B cell (primary cell): ENCODE data around the gene ZWILCH. TPM values are rescaled to one million over a fixed set of nuclear protein-coding genes. Genes with fewer than 3 reads are reported as not detected.
A peak's percentile ranks its signal among the peaks of the same experiment; 100 is the strongest.
"Not testable (repeated sequence)": the region's sequence is repeated elsewhere in the genome, so short reads cannot be mapped to it uniquely, and the experiment has no call there.

Experiments used
- ATAC-seq: fragments of 200-7000 bp; cut with Tn5 transposase; one replicate; pipeline ENCODE4 v1.10.0; 2021; ENCODE audit warnings: low read depth, mild to moderate bottlenecking, moderate number of reproducible peaks, moderate library complexity
- CTCF ChIA-PET: fragments of 350-600 bp; sonication (Branson Sonifier 250); formaldehyde crosslinking; loops from one replicate; lab custom pipeline; 2021; ENCODE audit warnings: antibody characterized with exemption, inconsistent platforms; lab: Charles Lee
- POLR2A ChIA-PET: fragments of 350-600 bp; sonication (Branson Sonifier 250); formaldehyde crosslinking; loops from one replicate; lab custom pipeline; 2021; ENCODE audit warnings: antibody characterized with exemption; lab: Charles Lee
- DNase-seq: peaks from one replicate; pipeline ENCODE4 v3.0.0; 2013
- H2AFZ ChIP-seq: 2 replicates; pipeline ENCODE4 v1.6.1; 2012; ENCODE audit warnings: mild to moderate bottlenecking, low read depth, low read length; ENCODE audit not compliant: insufficient read depth, poor library complexity, severe bottlenecking
- H3K27ac ChIP-seq, 2 donors: 1 replicate in 1 of 2; 2 replicates in 1 of 2; pipeline ENCODE4 v1.5.1; 2012 to 2013; ENCODE audit warnings: low read length in 2 of 2, mild to moderate bottlenecking in 2 of 2, moderate library complexity in 1 of 2
- H3K27me3 ChIP-seq, 4 experiments: fragments of 200-600 bp in 1 of 4; sonication (generic) in 1 of 4; replicated peaks in 1 of 4; 1 replicate in 2 of 4; 2 replicates in 2 of 4; pipeline versions ENCODE4 v1.6.1 to v1.7.0; 2013 to 2016; ENCODE audit warnings: low read length in 3 of 4, mild to moderate bottlenecking in 2 of 4, mixed read lengths in 1 of 4, moderate library complexity in 1 of 4; ENCODE audit not compliant: insufficient read depth in 4 of 4, control insufficient read depth in 3 of 4; ENCODE audit errors: control extremely low read depth in 1 of 4
- H3K36me3 ChIP-seq, 2 experiments: replicated peaks in 1 of 2; 1 replicate in 1 of 2; 2 replicates in 1 of 2; pipeline versions ENCODE4 v1.6.1 to v1.7.1; 2013; ENCODE audit warnings: low read length in 1 of 2; ENCODE audit not compliant: insufficient read depth in 2 of 2, control insufficient read depth in 1 of 2; ENCODE audit errors: control extremely low read depth in 1 of 2, extremely low read depth in 1 of 2
- H3K4me1 ChIP-seq, 2 donors: fragments of 200-600 bp in 1 of 2; sonication (generic) in 1 of 2; 1 replicate in 1 of 2; 2 replicates in 1 of 2; pipeline versions ENCODE4 v1.5.1 to v1.6.1; 2013 to 2017; ENCODE audit warnings: low read length in 2 of 2; ENCODE audit not compliant: control insufficient read depth in 2 of 2, insufficient read depth in 2 of 2
- H3K4me2 ChIP-seq: replicated peaks from 2 replicates; pipeline ENCODE3; 2012; ENCODE audit warnings: mild to moderate bottlenecking, low read depth, low read length; ENCODE audit not compliant: poor library complexity, severe bottlenecking
- H3K4me3 ChIP-seq, 5 experiments: fragments of 200-600 bp in 1 of 5; sonication (generic) in 1 of 5; 1 replicate in 3 of 5; 2 replicates in 2 of 5; pipeline versions ENCODE4 v1.5.1 to v1.7.0; 2011 to 2016; ENCODE audit warnings: low read length in 4 of 5, mild to moderate bottlenecking in 4 of 5, low read depth in 2 of 5, control low read depth in 1 of 5, moderate library complexity in 1 of 5; ENCODE audit not compliant: insufficient read depth in 1 of 5; ENCODE audit errors: control extremely low read depth in 1 of 5, extremely low read depth in 1 of 5
- H3K79me2 ChIP-seq: fragments of 200-600 bp; sonication (generic); one replicate; pipeline ENCODE4 v1.6.0; 2016; ENCODE audit warnings: low read length; ENCODE audit not compliant: control insufficient read depth, insufficient read depth
- H3K9ac ChIP-seq: fragments of 200-600 bp; sonication (generic); 2 replicates; pipeline ENCODE4 v1.6.1; 2017; ENCODE audit warnings: mild to moderate bottlenecking, low read length, moderate library complexity
- H3K9me3 ChIP-seq, 3 donors: one replicate each; pipeline versions ENCODE4 v1.6.1 to v1.7.1; 2013; ENCODE audit warnings: low read length in 2 of 3; ENCODE audit not compliant: control insufficient read depth in 2 of 3, insufficient read depth in 1 of 3; ENCODE audit errors: control extremely low read depth in 1 of 3
- H4K20me1 ChIP-seq: 2 replicates; pipeline ENCODE4 v1.6.0; 2012; ENCODE audit warnings: mild to moderate bottlenecking, low read length; ENCODE audit not compliant: insufficient read depth, control insufficient read depth, poor library complexity, severe bottlenecking
- H3K27ac Mint-ChIP-seq: one replicate; pipeline ENCODE4 v1.8.0; 2021; ENCODE audit warnings: mixed read lengths
- H3K27me3 Mint-ChIP-seq: one replicate; pipeline ENCODE4 v1.8.0; 2021; ENCODE audit warnings: mixed read lengths
- H3K4me1 Mint-ChIP-seq: one replicate; pipeline ENCODE4 v1.8.0; 2021; ENCODE audit warnings: mixed read lengths
- H3K4me3 Mint-ChIP-seq: one replicate; pipeline ENCODE4 v1.8.0; 2021; ENCODE audit warnings: mixed read lengths
- H3K9me3 Mint-ChIP-seq: one replicate; pipeline ENCODE4 v1.8.0; 2022; ENCODE audit warnings: mixed read lengths; ENCODE audit not compliant: insufficient read depth
- EZH2 ChIP-seq: IDR thresholded peaks from 2 replicates; pipeline ENCODE4 v1.6.1; 2012; ENCODE audit warnings: borderline replicate concordance, low read depth, mild to moderate bottlenecking, moderate library complexity, low read length; ENCODE audit not compliant: insufficient read depth, poor library complexity, severe bottlenecking
- WGBS: methylation state at CpG from one replicate; pipeline ENCODE4 v1.1.5; 2013; ENCODE audit warnings: missing lambda C conversion rate; ENCODE audit not compliant: insufficient coverage; 5-methylcytosine and 5-hydroxymethylcytosine counted together
- intact Hi-C: fragments of 100-400 bp; cut with micrococcal nuclease; formaldehyde crosslinking; loops from one replicate; pipeline ENCODE4 v1.10.0; 2022
- polyA plus RNA-seq: library from polyadenylated mRNA; depleted of rRNA; stranded (reverse); fragments of >200 nt; gene quantifications from 2 replicates; pipeline ENCODE4 v1.2.3, GENCODE V29; 2012
- total RNA-seq, 2 donors: library from RNA; stranded (reverse); fragments of 120-200 nt in 1 of 2; gene quantifications; 1 replicate in 1 of 2; 2 replicates in 1 of 2; pipeline versions ENCODE4 v1.2.3 to v1.2.4, GENCODE V29; 2013 to 2022
- TF ChIP-seq, protein P1 (sequence below): fragments of 200-600 bp; IDR thresholded peaks from one replicate; pipeline ENCODE4 v1.8.0; 2022; ENCODE audit warnings: antibody characterized with exemption, mild to moderate bottlenecking

ZWILCH gene
- total and polyA plus RNA-seq, 2 donors (not counting 1 experiment from before 2014, with no cell fraction given): 2.8 to 11.3 TPM

DNA sequence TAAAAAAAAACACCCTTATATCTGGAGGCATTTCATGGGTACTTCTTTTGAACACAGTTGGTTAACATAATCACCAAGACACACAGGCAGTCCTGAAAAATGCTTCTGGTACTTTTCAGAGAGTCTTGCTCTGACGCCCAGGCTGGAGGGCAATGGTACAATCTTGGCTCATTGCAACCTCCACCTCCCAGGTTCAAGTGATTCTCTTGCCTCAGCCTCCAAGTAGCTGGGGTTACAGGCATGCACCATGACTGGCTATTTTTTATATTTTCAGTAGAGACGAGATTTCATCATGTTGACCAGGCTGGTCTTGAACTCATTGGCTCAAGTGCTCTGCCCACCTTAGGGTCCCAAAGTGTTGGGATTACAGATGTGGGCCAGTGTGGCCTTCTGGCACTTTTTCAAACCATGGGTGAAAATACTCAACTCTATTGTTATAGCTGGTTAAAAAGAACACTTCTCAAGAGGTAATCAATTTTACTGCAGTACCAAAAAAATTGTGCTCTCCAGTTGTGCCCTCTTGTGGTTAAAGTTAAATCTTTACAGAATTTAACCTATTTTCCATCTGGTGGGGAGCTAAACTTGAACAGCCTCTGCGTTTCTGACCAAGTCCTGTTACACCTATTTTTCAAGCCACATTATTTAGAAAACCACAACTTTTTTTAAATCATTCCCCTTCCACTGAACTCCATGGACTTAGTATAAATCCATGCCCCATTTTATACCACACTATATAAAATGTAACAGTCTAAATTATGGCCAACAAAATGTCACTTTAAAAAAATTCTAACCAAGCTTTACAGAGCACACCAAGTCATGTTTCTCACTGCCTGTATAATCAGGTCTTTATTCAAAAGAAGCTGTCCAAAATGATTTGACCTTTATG lies 6.4 kb upstream of the ZWILCH start:
- peak overlapping the region; percentile 93 for H3K27ac Mint-ChIP-seq
- no peaks in the 10 kb centered on the region for H3K9me3 Mint-ChIP-seq
- Histone ChIP-seq H3K79me2 (peaks cover 44% of the 10 kb centered on the region), H4K20me1 (peaks cover 17% of the 10 kb centered on the region), H3K4me2 (no peak overlapping the region), H3K9ac (no peak overlapping the region), H3K27ac (peak overlapping the region; percentile 95 to 96), H2AFZ (no peak overlapping the region), H3K27me3 (no peaks in the 10 kb centered on the region), H3K4me1 (peaks cover 27 to 37% of the 10 kb centered on the region in 2 donors), H3K9me3 (no peaks in the 10 kb centered on the region), H3K4me3 (no peak overlapping the region), H3K36me3 (peaks cover 8 to 74% of the 10 kb centered on the region in 2 experiments)
- ATAC-seq (no peak), DNase-seq (peak; percentile 61)
- H3K27me3 Mint-ChIP-seq: no peaks in the 10 kb centered on the region
- intact Hi-C loops: loop anchor here (2.0 to 10.0 kb wide), 4 partner anchors 246 to 1366 kb away; partner anchors contain the start of genes HACD3, MEGF11 and PDCD7
- WGBS: 56% methylated on average over 3 of the region's 3 CpGs
- ChIA-PET POLR2A (interaction anchor here (0.9 to 2.3 kb wide), 3 partner anchors 110 to 205 kb away, joined by 5 to 9 read pairs (median 6); partner anchors contain the start of genes DIS3L and MAP2K1), CTCF (interaction anchor here (0.7 to 5.2 kb wide), 35 partner anchors 9 to 968 kb away, joined by 3 to 89 read pairs (median 4); partner anchors contain the start of genes HACD3, MAP2K1 and TIPIN)
- no peak for TF ChIP-seq EZH2
- TF ChIP-seq, protein P1, sequence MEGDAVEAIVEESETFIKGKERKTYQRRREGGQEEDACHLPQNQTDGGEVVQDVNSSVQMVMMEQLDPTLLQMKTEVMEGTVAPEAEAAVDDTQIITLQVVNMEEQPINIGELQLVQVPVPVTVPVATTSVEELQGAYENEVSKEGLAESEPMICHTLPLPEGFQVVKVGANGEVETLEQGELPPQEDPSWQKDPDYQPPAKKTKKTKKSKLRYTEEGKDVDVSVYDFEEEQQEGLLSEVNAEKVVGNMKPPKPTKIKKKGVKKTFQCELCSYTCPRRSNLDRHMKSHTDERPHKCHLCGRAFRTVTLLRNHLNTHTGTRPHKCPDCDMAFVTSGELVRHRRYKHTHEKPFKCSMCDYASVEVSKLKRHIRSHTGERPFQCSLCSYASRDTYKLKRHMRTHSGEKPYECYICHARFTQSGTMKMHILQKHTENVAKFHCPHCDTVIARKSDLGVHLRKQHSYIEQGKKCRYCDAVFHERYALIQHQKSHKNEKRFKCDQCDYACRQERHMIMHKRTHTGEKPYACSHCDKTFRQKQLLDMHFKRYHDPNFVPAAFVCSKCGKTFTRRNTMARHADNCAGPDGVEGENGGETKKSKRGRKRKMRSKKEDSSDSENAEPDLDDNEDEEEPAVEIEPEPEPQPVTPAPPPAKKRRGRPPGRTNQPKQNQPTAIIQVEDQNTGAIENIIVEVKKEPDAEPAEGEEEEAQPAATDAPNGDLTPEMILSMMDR: peak; percentile 65
- H3K4me3 Mint-ChIP-seq: peak overlapping the region; percentile 94
- peaks cover 42% of the 10 kb centered on the region for H3K4me1 Mint-ChIP-seq

DNA sequence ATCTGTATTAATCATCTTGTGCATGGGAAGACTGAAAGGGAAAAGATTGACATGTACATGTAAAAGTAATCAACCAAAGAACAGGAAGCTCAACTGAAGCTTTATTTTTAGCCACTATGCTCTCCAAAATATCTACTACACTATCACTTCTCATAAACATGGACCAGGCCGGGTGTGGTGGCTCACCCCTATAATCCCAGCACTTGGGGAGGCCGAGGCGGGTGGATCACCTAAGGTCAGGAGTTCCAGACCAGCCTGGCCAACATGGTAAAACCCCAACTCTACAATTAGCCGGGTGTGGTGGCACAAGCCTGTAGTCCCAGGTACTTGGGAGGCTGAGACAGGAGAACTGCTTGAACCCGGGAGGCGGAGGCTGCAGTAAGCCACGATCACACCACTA lies 4.8 kb upstream of the ZWILCH start:
- peaks cover 52% of the 10 kb centered on the region for H3K4me1 Mint-ChIP-seq
- H3K27ac Mint-ChIP-seq: not testable (repeated sequence)

More for the DNA sequence above, 4.8 kb upstream of the ZWILCH start:
- H3K79me2 ChIP-seq: peaks cover 51% of the 10 kb centered on the region
- CTCF ChIA-PET: interaction anchor here (0.9 to 5.2 kb wide), 2 partner anchors 113 to 207 kb away, joined by 4 to 89 read pairs; partner anchors contain the start of genes DIS3L and MAP2K1
- H3K9ac ChIP-seq, ATAC-seq, H3K9me3 ChIP-seq, H3K4me3 ChIP-seq, H2AFZ ChIP-seq, H3K27me3 ChIP-seq, H3K4me3 Mint-ChIP-seq, H3K9me3 Mint-ChIP-seq, H3K27ac ChIP-seq, intact Hi-C loops, H3K4me2 ChIP-seq, H3K27me3 Mint-ChIP-seq, DNase-seq: not testable (repeated sequence)
- POLR2A ChIA-PET: interaction anchor here (0.5 kb wide), 1 partner anchor 144 kb away, joined by 3 read pairs; the partner anchor contains the start of gene TIPIN
- H4K20me1 ChIP-seq: peaks cover 24% of the 10 kb centered on the region
- WGBS: 64% methylated on average over 2 of the region's 7 CpGs
- peaks cover 3 to 58% of the 10 kb centered on the region in 2 experiments for H3K36me3 ChIP-seq
- peaks cover 29 to 42% of the 10 kb centered on the region in 2 donors for H3K4me1 ChIP-seq
